ENCODE results near the gene ABLIM2. TPM values are rescaled to one million over a fixed set of nuclear protein-coding genes. Genes with fewer than 3 reads are reported as not detected.
A peak's percentile ranks its signal among the peaks of the same experiment; 100 is the strongest.

The ABLIM2 gene
- total RNA-seq, 3 donors from 2014 or later, result 0.26 to 0.54 (median 0.30) TPM

- Mint-ChIP-seq H3K9me3 (peaks cover 4% of the 10 kb centered on the region), H3K4me3 (peak overlapping the region; percentile 6), H3K36me3 (ENCODE audit: insufficient read depth) (no peaks in the 10 kb centered on the region), H3K27me3 (ENCODE audit: low read depth) (no peaks in the 10 kb centered on the region), H3K4me1 (ENCODE audit: low read depth) (peaks cover 6% of the 10 kb centered on the region)
- DNase-seq, result no peak
- no peak for ATAC-seq
Observed at GRCh38 chr4:7985891-7986441, 172.6 kb downstream of the ABLIM2 start.

- Mint-ChIP-seq H3K27me3 (ENCODE audit: low read depth) (no peaks in the 10 kb centered on the region), H3K4me1 (ENCODE audit: low read depth) (peaks cover 6% of the 10 kb centered on the region), H3K4me3 (no peak overlapping the region), H3K9me3 (peaks cover 4% of the 10 kb centered on the region), H3K36me3 (ENCODE audit: insufficient read depth) (no peaks in the 10 kb centered on the region)
- ATAC-seq (no peak), DNase-seq (no peak)
Observed at GRCh38 chr4:7985072-7985471, 173.5 kb downstream of the ABLIM2 start.

DNA sequence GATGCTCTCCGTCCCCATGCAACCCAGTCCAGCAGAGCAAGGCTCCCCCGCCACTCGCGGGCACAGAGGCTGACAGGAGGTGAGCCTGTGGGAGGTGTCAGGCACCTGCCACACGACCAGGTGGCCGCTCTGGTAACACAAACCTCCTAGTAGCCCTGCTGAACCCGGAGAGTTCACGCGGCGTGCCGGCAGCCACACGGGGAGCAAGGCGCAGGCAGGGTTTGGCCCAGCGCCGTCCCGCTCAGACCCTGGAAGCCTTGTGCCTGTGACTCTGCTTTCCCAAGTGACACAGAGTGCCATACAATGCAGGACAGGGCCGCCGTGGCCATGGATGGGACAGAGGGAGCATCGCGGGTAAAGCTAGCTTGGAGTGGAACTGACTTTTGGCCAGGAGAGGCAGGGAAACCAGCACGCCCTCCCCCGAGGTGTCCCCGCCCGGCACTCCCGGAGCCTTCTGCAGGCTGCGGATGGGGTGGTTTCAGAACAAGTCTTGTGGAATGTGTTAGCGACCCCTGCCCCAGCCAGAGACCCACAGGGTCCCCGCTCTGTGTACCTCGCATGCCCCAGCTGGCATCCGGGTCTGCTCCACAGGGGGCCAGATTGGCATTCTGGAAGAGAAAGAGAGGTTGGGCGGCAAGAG lies 174.2 kb downstream of the ABLIM2 start:
- Mint-ChIP-seq H3K9me3 (peaks cover under 1% of the 10 kb centered on the region), H3K27me3 (ENCODE audit: low read depth) (no peaks in the 10 kb centered on the region), H3K4me3 (no peak overlapping the region), H3K4me1 (ENCODE audit: low read depth) (peaks cover 6% of the 10 kb centered on the region), H3K36me3 (ENCODE audit: insufficient read depth) (no peaks in the 10 kb centered on the region)
- no peak for ATAC-seq
- DNase-seq, result no peak

DNA sequence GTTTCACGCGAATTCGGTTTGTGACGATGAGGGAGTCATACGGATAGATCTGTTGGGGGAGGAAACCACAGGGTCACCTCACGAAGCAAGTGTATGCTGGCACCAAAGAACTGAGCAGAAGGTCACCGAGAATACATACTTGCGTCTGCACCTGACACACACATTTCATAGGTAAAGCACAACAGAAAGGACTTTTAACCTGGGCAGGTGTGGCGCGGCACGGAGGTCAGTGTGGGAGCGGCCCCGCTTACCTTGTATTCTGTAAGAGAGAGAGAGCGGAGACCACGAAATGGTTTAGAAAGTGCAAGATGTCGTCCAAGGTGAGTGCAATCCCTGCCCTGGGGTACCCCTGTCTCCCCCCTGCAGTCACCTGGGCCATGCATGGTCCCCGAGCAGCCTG lies 175.3 kb downstream of the ABLIM2 start:
- no peaks in the 10 kb centered on the region for H3K36me3 Mint-ChIP-seq (ENCODE audit: insufficient read depth)
- H3K27me3 Mint-ChIP-seq (ENCODE audit: low read depth), result no peaks in the 10 kb centered on the region
- H3K4me1 Mint-ChIP-seq (ENCODE audit: low read depth), result peaks cover 6% of the 10 kb centered on the region
- DNase-seq, result no peak
- H3K4me3 Mint-ChIP-seq, result no peak overlapping the region
- H3K9me3 Mint-ChIP-seq, result no peaks in the 10 kb centered on the region
- ATAC-seq, result no peak

DNA sequence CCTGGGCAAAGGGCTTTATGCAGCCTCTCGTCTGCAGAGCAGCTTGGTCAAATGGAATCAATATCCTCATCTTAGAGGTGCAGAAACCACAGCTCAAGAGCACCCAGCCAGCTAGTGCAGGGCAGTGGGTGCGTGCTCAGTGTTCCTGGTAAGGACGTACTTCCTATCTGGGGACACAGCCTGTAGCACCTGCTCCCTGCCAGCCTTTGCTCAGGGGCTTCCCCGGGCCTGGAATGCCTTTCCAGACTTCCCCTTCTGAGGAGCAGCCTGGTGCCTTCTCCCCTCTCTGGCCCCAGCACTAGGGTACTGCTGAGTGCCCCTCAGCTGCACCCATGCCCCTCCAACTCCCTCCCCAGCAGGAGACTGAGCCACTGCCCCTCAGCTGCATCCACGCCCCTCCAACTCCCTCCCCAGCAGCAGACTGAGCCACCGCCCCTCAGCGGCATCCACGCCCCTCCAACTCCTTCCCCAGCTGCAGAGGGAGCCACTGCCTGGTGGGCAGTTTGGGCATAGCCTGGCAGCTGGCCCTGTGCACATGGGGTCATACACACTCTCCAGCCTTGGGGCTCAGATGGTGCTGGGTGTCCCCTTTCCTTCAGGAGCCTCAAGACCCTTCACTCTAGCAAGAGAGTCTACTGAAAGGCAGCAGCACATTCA lies 176.7 kb downstream of the ABLIM2 start:
- Mint-ChIP-seq H3K36me3 (ENCODE audit: insufficient read depth) (no peaks in the 10 kb centered on the region), H3K27me3 (ENCODE audit: low read depth) (no peaks in the 10 kb centered on the region), H3K4me1 (ENCODE audit: low read depth) (peaks cover 6% of the 10 kb centered on the region), H3K4me3 (no peak overlapping the region), H3K9me3 (no peaks in the 10 kb centered on the region)
- ATAC-seq (peak in 1 of 2 donors; percentile 18), DNase-seq (no peak)

DNA sequence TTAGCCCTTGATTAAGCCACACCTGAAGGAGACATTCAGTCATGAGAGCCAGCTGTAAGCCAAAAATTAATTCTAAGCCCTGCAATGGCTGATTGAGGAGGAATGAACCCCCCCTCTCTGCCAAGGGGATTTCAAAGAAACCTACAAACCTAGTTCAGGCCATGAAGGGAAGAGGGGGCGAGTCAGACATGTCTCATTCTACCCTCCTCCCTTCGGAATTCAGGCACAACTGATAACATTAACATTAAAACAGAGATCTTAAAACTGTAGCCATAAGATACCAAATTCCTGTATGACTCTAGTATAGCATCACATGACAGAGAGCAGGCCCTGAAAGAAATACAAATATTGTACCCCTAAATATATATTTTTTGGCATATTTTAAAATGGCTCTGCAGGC lies 178.6 kb downstream of the ABLIM2 start:
- ATAC-seq, result no peak
- H3K4me3 Mint-ChIP-seq, result no peak overlapping the region

GRCh38 chr4:7979652-7979968 lies 179.0 kb downstream of the ABLIM2 start:
- Mint-ChIP-seq H3K36me3 (ENCODE audit: insufficient read depth) (no peaks in the 10 kb centered on the region), H3K4me3 (no peak overlapping the region), H3K4me1 (ENCODE audit: low read depth) (peaks cover 1% of the 10 kb centered on the region), H3K9me3 (no peaks in the 10 kb centered on the region), H3K27me3 (ENCODE audit: low read depth) (no peaks in the 10 kb centered on the region)
- no peak for DNase-seq
- ATAC-seq, result no peak

More for the DNA sequence above, 178.6 kb downstream of the ABLIM2 start:
- Mint-ChIP-seq H3K27me3 (ENCODE audit: low read depth) (no peaks in the 10 kb centered on the region), H3K36me3 (ENCODE audit: insufficient read depth) (no peaks in the 10 kb centered on the region), H3K4me1 (ENCODE audit: low read depth) (no peaks in the 10 kb centered on the region), H3K9me3 (no peaks in the 10 kb centered on the region)
- DNase-seq, result no peak

GRCh38 chr4:7978907-7979651 lies 179.5 kb downstream of the ABLIM2 start:
- H3K9me3 Mint-ChIP-seq, result no peaks in the 10 kb centered on the region
- no peak overlapping the region for H3K4me3 Mint-ChIP-seq
- H3K36me3 Mint-ChIP-seq (ENCODE audit: insufficient read depth), result no peaks in the 10 kb centered on the region
- H3K4me1 Mint-ChIP-seq (ENCODE audit: low read depth), result peaks cover 2% of the 10 kb centered on the region
- H3K27me3 Mint-ChIP-seq (ENCODE audit: low read depth), result no peaks in the 10 kb centered on the region
- DNase-seq, result no peak
- no peak for ATAC-seq

- ATAC-seq, result no peak
- DNase-seq, result no peak
- peaks cover 5% of the 10 kb centered on the region for H3K4me1 Mint-ChIP-seq (ENCODE audit: low read depth)
- H3K36me3 Mint-ChIP-seq (ENCODE audit: insufficient read depth), result no peaks in the 10 kb centered on the region
- no peaks in the 10 kb centered on the region for H3K27me3 Mint-ChIP-seq (ENCODE audit: low read depth)
- no peaks in the 10 kb centered on the region for H3K9me3 Mint-ChIP-seq
- no peak overlapping the region for H3K4me3 Mint-ChIP-seq
Observed at GRCh38 chr4:7978489-7978888, 180.1 kb downstream of the ABLIM2 start.

- Mint-ChIP-seq H3K27me3 (ENCODE audit: low read depth) (no peaks in the 10 kb centered on the region), H3K9me3 (no peaks in the 10 kb centered on the region), H3K36me3 (ENCODE audit: insufficient read depth) (peaks cover 3% of the 10 kb centered on the region), H3K4me3 (no peak overlapping the region), H3K4me1 (ENCODE audit: low read depth) (peaks cover 18% of the 10 kb centered on the region)
- no peak for DNase-seq
- no peak for ATAC-seq
Observed at GRCh38 chr4:7976634-7977033, 182.0 kb downstream of the ABLIM2 start.

GRCh38 chr4:7976025-7976424 lies 182.6 kb downstream of the ABLIM2 start:
- Mint-ChIP-seq H3K9me3 (no peaks in the 10 kb centered on the region), H3K36me3 (ENCODE audit: insufficient read depth) (peaks cover 3% of the 10 kb centered on the region), H3K4me1 (ENCODE audit: low read depth) (peaks cover 24% of the 10 kb centered on the region), H3K4me3 (no peak overlapping the region), H3K27me3 (ENCODE audit: low read depth) (no peaks in the 10 kb centered on the region)
- no peak for DNase-seq
- no peak for ATAC-seq

DNA sequence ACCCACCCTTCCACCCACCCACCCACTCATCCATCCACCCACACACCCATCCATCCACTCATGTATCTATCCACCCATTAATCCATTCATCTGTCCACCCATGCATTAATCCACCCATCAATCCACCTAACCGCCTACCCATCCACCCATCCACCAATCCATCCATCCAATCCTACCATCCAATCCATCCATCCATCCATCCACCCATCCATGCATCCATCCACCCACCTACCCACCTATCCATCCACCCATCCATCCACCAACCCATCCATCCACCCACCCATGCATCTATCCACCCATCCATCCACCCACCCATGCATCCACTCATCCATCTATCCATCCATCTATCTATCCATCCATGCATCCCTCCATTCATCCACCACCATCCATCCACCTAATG lies 184.2 kb downstream of the ABLIM2 start:
- no peak for ATAC-seq
- H3K4me1 Mint-ChIP-seq (ENCODE audit: low read depth), result peaks cover 37% of the 10 kb centered on the region

GRCh38 chr4:7973545-7973981 lies 185.1 kb downstream of the ABLIM2 start:
- ATAC-seq, result no peak

More for the DNA sequence above, 184.2 kb downstream of the ABLIM2 start:
- Mint-ChIP-seq H3K27me3 (ENCODE audit: low read depth) (no peaks in the 10 kb centered on the region), H3K9me3 (no peaks in the 10 kb centered on the region), H3K36me3 (ENCODE audit: insufficient read depth) (peaks cover 3% of the 10 kb centered on the region), H3K4me3 (no peak overlapping the region)
- no peak for DNase-seq

GRCh38 chr4:7971881-7972500 lies 186.6 kb downstream of the ABLIM2 start:
- ATAC-seq (no peak), DNase-seq (no peak)
- Mint-ChIP-seq H3K27me3 (ENCODE audit: low read depth) (no peaks in the 10 kb centered on the region), H3K36me3 (ENCODE audit: insufficient read depth) (peaks cover 3% of the 10 kb centered on the region), H3K9me3 (no peaks in the 10 kb centered on the region), H3K4me3 (peak overlapping the region; percentile 90), H3K4me1 (ENCODE audit: low read depth) (peaks cover 57% of the 10 kb centered on the region)

More at GRCh38 chr4:7973545-7973981, 185.1 kb downstream of the ABLIM2 start:
- Mint-ChIP-seq H3K27me3 (ENCODE audit: low read depth) (no peaks in the 10 kb centered on the region), H3K9me3 (no peaks in the 10 kb centered on the region), H3K4me3 (peak overlapping the region; percentile 41), H3K4me1 (ENCODE audit: low read depth) (peaks cover 44% of the 10 kb centered on the region), H3K36me3 (ENCODE audit: insufficient read depth) (peaks cover 3% of the 10 kb centered on the region)
- no peak for DNase-seq
